C4-2B (cell line): ENCODE results near the gene PIGP.

Experiments
- CTCF ChIP-seq: fragments of 450-650 bp; conservative IDR thresholded peaks from 2 replicates; pipeline ENCODE4 v1.5.1; 2017; ENCODE audit warnings: mild to moderate bottlenecking
- ZFX ChIP-seq: fragments of 450-650 bp; IDR thresholded peaks from 2 replicates; pipeline ENCODE4 v1.6.1; 2017

GRCh38 chr21:37058261-37058660 lies 14.6 kb downstream of the PIGP start:
- TF ChIP-seq CTCF (no peak), ZFX (no peak)
